Naive B cell (primary cell): ENCODE measurements around the gene LAT. TPM values are rescaled to one million over a fixed set of nuclear protein-coding genes. Genes with fewer than 3 reads are reported as not detected.
"Not testable (repeated sequence)": the region's sequence is repeated elsewhere in the genome, so short reads cannot be mapped to it uniquely, and the experiment has no call there.

Experiments used
- ATAC-seq, 2 donors: fragments of 150-1000 bp; cut with Tn5 transposase; 2 replicates each; pipeline ENCODE4 v1.10.0; 2021; ENCODE audit warnings: low read depth in 2 of 2, mild to moderate bottlenecking in 2 of 2, moderate library complexity in 2 of 2
- DNase-seq: peaks from one replicate; pipeline ENCODE4 v3.0.0; 2022
- H3K27ac Mint-ChIP-seq, 6 donors: one replicate each; pipeline ENCODE4 v1.8.0; 2020 to 2022; ENCODE audit warnings: mild to moderate bottlenecking in 6 of 6, mixed read lengths in 6 of 6, moderate library complexity in 5 of 6, inconsistent platforms in 2 of 6
- H3K27me3 Mint-ChIP-seq, 3 donors: one replicate each; pipeline ENCODE4 v1.8.0; 2021 to 2022; ENCODE audit warnings: mixed read lengths in 3 of 3, mild to moderate bottlenecking in 1 of 3
- H3K36me3 Mint-ChIP-seq, 2 donors: one replicate each; pipeline ENCODE4 v1.8.0; 2020 to 2022; ENCODE audit warnings: mixed read lengths in 2 of 2, inconsistent platforms in 1 of 2, mild to moderate bottlenecking in 1 of 2
- H3K4me1 Mint-ChIP-seq, 3 donors: one replicate each; pipeline ENCODE4 v1.8.0; 2020 to 2022; ENCODE audit warnings: mixed read lengths in 3 of 3, inconsistent platforms in 1 of 3, mild to moderate bottlenecking in 1 of 3, moderate library complexity in 1 of 3
- H3K4me3 Mint-ChIP-seq, 8 donors: one replicate each; pipeline ENCODE4 v1.8.0; 2020 to 2022; ENCODE audit warnings: mild to moderate bottlenecking in 8 of 8, mixed read lengths in 8 of 8, moderate library complexity in 8 of 8, inconsistent platforms in 2 of 8
- H3K9me3 Mint-ChIP-seq, 7 donors: one replicate each; pipeline ENCODE4 v1.8.0; 2020 to 2022; ENCODE audit warnings: mixed read lengths in 7 of 7, mild to moderate bottlenecking in 5 of 7, inconsistent platforms in 2 of 7, moderate library complexity in 1 of 7
- polyA plus RNA-seq, 6 donors: library from polyadenylated mRNA; unstranded; fragments of 300-500 nt; fragmentation: Illumina TruSeq; gene quantifications; one replicate each; pipeline ENCODE4 v1.2.3, GENCODE V29; 2021; ENCODE audit warnings: low read depth in 6 of 6

The LAT gene
- polyA plus RNA-seq, 6 donors from 2014 or later, result 0.29 to 3.7 (median 1.6) TPM

DNA sequence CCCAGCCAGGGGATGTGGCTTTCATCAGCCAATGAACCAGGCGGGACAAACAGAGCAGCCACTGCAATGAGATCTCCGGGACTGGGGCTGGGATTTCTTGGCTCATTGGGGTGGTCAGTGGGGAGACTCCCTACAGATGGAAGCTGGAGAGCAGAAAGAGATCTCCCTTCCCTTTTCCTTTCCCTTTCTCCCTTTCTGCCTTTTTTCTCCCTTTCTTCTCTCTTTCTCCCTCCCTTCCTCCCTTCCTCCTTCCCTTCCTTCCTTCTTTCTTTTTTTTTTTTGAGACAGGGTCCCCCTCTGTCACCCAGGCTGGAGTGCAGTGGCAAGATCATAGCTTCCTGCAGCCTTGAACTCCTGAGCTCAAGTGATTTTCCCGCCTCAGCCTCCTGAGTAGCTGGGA, 14.0 kb downstream of the LAT start:
- peak overlapping the region in 2 of 6 donors; percentile 33 to 87 for H3K27ac Mint-ChIP-seq
- peak overlapping the region in 1 of 8 donors; percentile 65 for H3K4me3 Mint-ChIP-seq
- ATAC-seq, result no peak
- H3K9me3 Mint-ChIP-seq, result no peaks in the 10 kb centered on the region
- DNase-seq, result no peak
- no peaks in the 10 kb centered on the region for H3K36me3 Mint-ChIP-seq
- H3K27me3 Mint-ChIP-seq, result peaks cover 3 to 10% (median 7%) of the 10 kb centered on the region in 3 donors
- peaks cover 10 to 15% (median 14%) of the 10 kb centered on the region in 3 donors for H3K4me1 Mint-ChIP-seq

DNA sequence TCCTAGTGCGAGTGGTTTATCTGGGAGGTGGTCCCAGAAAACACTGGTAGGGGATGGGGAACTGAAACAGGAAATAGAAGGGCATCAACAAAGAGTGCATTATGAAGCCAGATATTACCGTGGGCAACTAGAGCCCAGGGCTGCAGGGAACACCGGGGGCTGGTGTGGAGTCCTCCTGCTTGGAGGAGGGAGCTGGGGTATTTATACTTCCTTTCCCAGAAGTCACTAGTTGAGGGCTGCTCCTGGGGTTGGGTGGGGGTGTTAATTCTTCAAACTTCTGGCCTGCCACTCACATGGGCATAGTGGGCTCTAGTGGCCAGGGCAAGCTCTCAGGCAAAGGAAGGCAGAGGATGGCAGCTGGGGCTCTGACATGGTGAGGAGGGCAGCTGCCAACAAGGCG, 14.7 kb downstream of the LAT start:
- Mint-ChIP-seq H3K27me3 (peaks cover 4 to 12% (median 8%) of the 10 kb centered on the region in 3 donors), H3K4me3 (peak overlapping the region in 2 of 8 donors; percentile 4 to 22), H3K27ac (peak overlapping the region in 5 of 6 donors; percentile 33 to 91 (median 79)), H3K4me1 (peaks cover 10 to 15% (median 14%) of the 10 kb centered on the region in 3 donors), H3K9me3 (no peaks in the 10 kb centered on the region), H3K36me3 (no peaks in the 10 kb centered on the region)
- DNase-seq (no peak), ATAC-seq (peak in 1 of 2 donors; percentile 44)

DNA sequence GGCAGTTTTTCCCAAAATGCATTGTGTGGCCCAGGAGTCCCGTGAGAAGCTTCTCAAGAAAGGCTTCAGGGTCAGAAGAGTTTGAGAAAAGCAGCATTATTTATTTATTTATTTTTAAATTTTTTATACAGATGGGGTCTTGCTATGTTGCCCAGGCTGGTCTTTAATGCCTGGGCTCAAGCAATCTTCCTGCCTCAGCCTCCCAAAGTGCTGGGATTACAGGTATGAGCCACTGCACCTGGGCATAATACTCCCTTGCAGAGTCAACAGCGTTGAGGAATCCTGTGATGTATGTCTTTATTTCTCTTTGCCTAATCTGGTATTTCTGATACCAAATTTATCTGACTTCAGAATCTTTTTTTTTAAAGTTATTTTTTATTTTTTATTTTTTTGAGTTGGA, 15.2 kb downstream of the LAT start:
- Mint-ChIP-seq H3K4me1 (peaks cover 10 to 15% (median 14%) of the 10 kb centered on the region in 3 donors), H3K9me3 (no peaks in the 10 kb centered on the region), H3K27me3 (peaks cover 8 to 16% (median 13%) of the 10 kb centered on the region in 3 donors), H3K36me3 (no peaks in the 10 kb centered on the region), H3K4me3 (no peak overlapping the region), H3K27ac (no peak overlapping the region)
- ATAC-seq, result no peak
- no peak for DNase-seq

DNA sequence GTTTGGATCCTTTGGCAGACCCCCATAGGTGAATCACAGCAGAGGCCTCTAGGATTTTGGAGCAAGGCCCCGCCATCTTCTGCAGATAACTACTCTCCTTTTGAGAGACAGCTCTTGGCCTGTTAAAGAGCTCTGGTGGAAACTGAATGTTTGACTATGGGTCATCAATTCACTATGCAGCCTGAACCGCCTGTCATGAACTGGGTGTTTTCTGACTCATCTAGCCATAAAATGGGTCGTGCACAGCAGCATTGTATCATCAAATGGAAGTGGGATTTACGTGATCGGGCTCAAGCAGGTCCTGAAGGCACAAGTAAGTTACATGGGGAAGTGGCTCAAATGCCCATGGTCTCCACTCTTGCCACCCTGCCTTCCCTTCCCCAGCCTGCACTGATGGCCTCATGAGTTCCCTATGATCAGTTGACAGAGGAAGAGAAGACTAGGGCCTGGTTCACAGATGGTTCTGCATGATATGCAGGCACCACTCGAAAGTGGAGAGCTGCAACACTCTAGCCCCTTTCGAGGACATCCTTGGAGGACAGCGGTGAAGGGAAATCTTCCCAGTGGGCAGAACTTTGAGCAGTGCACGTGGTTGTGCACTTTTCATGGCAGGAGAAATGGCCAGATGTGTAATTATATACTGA, 19.8 kb downstream of the LAT start:
- H3K36me3 Mint-ChIP-seq, ATAC-seq, H3K4me1 Mint-ChIP-seq, H3K27ac Mint-ChIP-seq, DNase-seq, H3K9me3 Mint-ChIP-seq: not testable (repeated sequence)
- Mint-ChIP-seq H3K27me3 (peaks cover 20 to 48% (median 34%) of the 10 kb centered on the region in 3 donors), H3K4me3 (peak overlapping the region in 1 of 8 donors; percentile 4)

DNA sequence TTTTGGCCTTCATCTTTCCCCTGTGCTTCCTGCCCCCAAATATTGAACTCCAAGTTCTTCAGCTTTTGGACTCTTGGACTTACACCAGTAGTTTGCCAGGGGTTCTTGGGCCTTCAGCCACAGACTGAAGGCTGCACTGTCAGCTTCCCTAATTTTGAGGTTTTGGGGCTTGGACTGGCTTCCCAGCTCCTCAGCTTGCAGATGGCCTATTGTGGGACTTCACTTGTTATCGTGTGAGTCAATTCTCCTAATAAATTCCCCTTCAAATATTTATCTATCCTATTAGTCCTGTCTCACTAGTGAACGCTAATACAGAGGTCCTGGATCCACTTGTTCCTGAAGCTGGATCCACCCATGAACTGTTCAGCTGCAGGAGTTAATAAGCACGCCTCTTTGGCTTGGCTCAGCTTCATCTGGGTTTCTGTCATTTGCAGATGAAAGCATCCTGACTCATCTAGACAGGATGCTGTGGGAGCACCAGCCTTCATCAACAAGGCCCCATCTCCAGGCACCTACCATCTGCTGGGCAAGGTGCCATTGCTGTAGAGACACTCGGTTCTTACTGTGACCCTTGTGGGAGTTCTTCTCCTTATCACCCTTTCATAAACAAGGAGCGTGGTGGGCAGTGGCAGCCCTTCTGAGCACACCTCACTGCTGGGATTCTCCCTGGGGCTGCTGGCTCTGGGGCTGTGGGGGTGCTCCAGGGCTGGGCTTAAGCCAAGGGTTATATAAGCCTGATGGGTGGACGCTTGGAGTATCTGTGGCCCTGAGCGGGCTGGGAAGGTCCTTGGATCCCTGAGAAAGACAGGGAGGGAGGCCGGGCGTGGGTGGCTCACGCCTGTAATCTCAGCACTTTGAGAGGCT, 23.1 kb downstream of the LAT start:
- Mint-ChIP-seq H3K4me1 (peaks cover 0 to 5% (median 4%) of the 10 kb centered on the region in 3 donors), H3K4me3 (no peak overlapping the region), H3K27me3 (peaks cover 20 to 48% (median 27%) of the 10 kb centered on the region in 3 donors), H3K27ac (no peak overlapping the region), H3K9me3 (no peaks in the 10 kb centered on the region), H3K36me3 (no peaks in the 10 kb centered on the region)
- ATAC-seq (no peak), DNase-seq (no peak)

DNA sequence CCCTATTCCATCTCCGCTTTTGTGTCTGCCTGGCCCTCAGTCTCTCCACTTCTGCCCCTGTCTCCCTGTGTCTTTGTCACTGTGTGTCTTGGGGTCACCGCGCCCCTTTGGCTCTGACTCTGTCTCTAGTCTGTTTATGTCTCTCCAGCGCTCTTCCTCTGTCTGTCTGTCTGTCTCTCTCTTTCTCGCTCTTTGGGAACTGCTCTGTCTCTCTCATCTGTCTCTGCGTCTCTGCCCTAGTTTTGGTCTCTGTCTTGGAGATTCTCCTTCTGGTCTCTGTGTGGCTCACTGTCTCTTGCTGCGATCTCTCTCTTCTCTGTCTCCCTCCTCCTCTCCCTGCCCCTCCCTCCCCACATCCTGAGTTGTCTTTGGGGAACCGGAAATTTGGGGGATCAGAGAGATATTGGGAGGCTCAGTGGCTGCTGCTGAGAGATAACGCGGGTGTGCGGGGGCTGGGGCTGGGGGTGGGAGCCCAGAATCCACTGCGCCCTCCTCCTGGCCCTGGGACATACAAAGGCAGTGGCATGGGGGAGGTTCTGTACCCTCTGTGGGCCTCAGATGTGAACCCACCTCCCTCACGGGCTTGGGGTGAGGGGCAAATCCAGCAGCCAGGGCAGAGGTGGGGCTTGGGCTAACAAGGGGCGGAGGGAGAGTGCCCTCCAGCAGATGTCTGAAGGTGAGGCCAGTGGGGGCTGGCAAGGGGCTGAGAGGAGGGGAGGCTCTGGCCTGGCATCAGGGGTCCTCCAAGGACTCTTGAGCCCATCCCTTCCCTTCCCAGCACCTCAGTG, 24.4 kb downstream of the LAT start:
- Mint-ChIP-seq H3K9me3 (no peaks in the 10 kb centered on the region), H3K36me3 (no peaks in the 10 kb centered on the region), H3K27ac (no peak overlapping the region), H3K4me1 (peaks cover 0 to 5% (median 4%) of the 10 kb centered on the region in 3 donors), H3K4me3 (no peak overlapping the region), H3K27me3 (peaks cover 20 to 45% (median 27%) of the 10 kb centered on the region in 3 donors)
- DNase-seq (no peak), ATAC-seq (no peak)

DNA sequence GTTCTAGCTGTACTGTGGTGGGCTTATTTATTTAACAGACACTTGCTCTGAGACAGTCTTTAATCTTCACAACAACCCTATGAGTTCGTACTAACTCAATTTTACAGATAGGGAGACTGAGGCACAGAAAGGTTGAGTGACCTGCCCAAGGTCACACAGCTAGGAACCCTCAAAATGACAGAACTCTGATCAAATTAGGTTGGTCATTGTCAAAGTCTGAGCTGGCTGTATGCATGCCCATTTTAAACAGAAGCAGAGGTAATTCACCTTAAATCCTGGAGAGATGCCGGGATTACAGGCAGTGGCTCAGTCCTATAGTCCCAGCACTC, 24.9 kb downstream of the LAT start:
- no peaks in the 10 kb centered on the region for H3K36me3 Mint-ChIP-seq
- DNase-seq, result no peak
- H3K9me3 Mint-ChIP-seq, result peaks cover 0 to 3% (median 0%) of the 10 kb centered on the region in 7 donors
- H3K4me1 Mint-ChIP-seq, result peaks cover 0 to 5% (median 4%) of the 10 kb centered on the region in 3 donors
- no peak for ATAC-seq
- peaks cover 17 to 40% (median 23%) of the 10 kb centered on the region in 3 donors for H3K27me3 Mint-ChIP-seq
- no peak overlapping the region for H3K27ac Mint-ChIP-seq
- H3K4me3 Mint-ChIP-seq, result no peak overlapping the region

DNA sequence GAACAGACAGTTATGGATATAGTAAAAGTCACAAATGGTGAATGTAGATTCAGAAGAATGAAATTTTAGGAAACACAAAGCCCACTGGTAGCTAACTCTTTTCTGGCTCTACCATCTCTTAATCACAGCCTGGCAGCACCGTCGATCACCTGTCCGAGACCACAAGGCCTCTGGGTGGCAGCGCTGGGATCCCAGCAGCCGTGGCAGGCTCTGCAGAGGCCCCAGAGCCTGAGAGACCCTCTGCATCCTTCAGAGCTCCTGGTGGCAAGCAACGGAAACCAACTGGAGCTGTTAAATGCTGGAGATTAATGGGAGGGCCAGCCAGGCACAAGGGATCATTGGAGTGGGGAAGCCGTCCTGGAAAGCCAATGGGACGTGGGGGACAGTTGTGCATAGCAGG, 26.3 kb downstream of the LAT start:
- H3K27ac Mint-ChIP-seq, result peak overlapping the region in 1 of 6 donors; percentile 21
- H3K4me1 Mint-ChIP-seq, result peaks cover 0 to 5% (median 4%) of the 10 kb centered on the region in 3 donors
- peaks cover 0 to 3% (median 0%) of the 10 kb centered on the region in 7 donors for H3K9me3 Mint-ChIP-seq
- no peaks in the 10 kb centered on the region for H3K36me3 Mint-ChIP-seq
- H3K27me3 Mint-ChIP-seq, result peaks cover 12 to 28% (median 13%) of the 10 kb centered on the region in 3 donors
- H3K4me3 Mint-ChIP-seq, result no peak overlapping the region
- ATAC-seq, result no peak
- DNase-seq, result no peak

DNA sequence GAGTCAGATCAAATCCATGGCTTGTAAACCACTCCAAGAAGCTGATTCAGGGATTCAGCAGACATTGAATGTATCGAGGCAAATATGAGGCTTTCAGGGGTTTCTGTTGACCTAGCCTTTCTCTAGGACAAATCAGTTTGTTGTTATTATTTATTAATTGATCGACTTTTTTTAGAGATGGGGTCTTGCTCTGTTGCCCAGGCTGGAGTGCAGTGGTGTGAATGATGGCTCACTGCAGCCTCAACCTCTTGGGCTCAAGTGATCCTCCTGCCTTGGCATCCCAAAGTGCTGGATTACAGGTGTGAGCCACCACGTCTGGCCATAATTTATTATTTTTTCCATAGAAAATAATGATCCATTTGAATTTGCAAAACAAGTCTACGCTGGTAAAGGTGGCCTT, 27.0 kb downstream of the LAT start:
- DNase-seq (no peak), ATAC-seq (no peak)
- Mint-ChIP-seq H3K4me3 (peak overlapping the region in 1 of 8 donors; percentile 22), H3K27me3 (peaks cover 10 to 24% (median 12%) of the 10 kb centered on the region in 3 donors), H3K27ac (no peak overlapping the region), H3K4me1 (peaks cover 0 to 5% (median 4%) of the 10 kb centered on the region in 3 donors), H3K36me3 (no peaks in the 10 kb centered on the region), H3K9me3 (peaks cover 0 to 3% (median 0%) of the 10 kb centered on the region in 7 donors)

DNA sequence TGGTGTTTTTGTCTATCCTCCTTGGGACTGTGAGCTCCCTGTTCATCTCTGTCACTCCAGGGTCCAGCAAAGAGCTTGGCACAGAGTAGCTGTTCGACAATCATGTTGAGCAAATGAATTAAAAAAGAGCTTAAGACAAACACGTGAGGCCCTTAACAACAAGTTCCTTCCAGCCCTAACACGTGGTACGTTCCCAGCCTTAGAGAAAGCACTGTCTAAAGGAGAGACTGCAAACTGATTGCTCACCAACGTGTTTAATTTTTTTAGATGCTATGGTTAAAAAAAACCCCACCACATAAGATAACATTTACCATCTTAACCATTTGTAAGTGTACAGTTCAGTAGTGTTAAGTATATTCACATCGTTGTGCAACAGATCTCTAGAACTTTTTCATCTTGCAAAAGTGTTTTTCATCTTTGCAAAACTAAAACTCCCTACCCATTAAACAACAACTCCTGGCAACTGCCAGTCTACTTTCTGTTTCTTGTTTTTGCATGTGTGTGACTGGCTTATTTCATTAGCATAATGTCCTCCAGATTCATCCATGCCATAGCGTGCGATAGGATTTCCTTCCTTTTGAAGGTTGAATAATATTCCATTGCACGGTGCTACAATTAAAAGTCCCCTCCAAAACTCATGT, 28.2 kb downstream of the LAT start:
- peaks cover 0 to 3% (median 0%) of the 10 kb centered on the region in 7 donors for H3K9me3 Mint-ChIP-seq
- ATAC-seq (no peak), DNase-seq (no peak)
- no peaks in the 10 kb centered on the region for H3K36me3 Mint-ChIP-seq
- peak overlapping the region in 1 of 6 donors; percentile 84 for H3K27ac Mint-ChIP-seq
- no peak overlapping the region for H3K4me3 Mint-ChIP-seq
- peaks cover 0 to 5% (median 4%) of the 10 kb centered on the region in 3 donors for H3K4me1 Mint-ChIP-seq
- H3K27me3 Mint-ChIP-seq, result peaks cover 8 to 22% (median 10%) of the 10 kb centered on the region in 3 donors

DNA sequence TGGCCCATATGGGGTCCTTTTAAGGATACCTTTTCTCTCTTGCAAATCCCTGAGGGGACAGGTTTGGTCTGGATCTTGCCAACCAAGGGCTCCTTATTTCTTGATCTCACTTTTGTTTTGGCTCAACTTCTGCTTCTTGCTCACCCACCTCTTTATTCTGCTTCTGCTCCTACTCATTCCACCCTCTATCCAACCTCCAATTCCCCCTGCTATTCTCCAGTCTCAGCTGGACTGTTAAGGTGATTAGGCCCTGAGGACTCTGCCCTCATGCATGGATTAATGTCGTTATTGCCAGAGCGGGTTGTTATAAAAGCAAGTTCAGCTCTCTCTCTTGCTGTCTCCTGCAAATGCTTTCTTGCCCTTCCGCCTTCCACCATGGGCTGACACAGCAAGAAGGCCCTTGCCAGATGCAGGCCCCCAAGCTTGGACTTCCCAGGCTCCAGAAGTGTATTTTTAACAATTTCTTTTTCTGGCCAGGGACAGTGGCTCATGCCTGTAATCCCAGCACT, 29.8 kb downstream of the LAT start:
- Mint-ChIP-seq H3K27ac (no peak overlapping the region), H3K4me1 (no peaks in the 10 kb centered on the region), H3K4me3 (no peak overlapping the region), H3K9me3 (peaks cover 0 to 3% (median 0%) of the 10 kb centered on the region in 7 donors), H3K27me3 (peaks cover 0 to 11% (median 0%) of the 10 kb centered on the region in 3 donors), H3K36me3 (no peaks in the 10 kb centered on the region)
- no peak for ATAC-seq
- no peak for DNase-seq

DNA sequence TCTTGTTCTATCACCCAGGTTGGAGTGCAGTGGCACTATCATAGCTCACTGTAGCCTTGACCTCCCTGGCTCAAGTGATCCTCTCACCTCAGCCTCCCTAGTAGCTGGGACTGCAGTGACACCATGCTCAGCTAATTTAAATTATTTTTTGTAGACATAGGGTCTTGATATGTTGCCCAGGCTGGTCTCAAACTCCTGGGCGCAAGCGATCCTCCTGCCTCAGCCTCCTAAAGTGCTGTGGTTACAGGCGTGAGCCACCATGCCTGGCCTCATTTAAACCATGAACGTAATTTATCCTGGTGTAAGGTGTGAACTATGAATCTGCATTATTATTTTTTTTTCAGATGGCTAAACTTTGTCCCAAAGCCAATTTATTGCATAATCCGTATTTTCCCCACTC, 37.3 kb downstream of the LAT start:
- Mint-ChIP-seq H3K4me1 (no peaks in the 10 kb centered on the region), H3K9me3 (no peaks in the 10 kb centered on the region)

More for the DNA sequence above, 37.3 kb downstream of the LAT start:
- Mint-ChIP-seq H3K4me3 (no peak overlapping the region), H3K36me3 (no peaks in the 10 kb centered on the region), H3K27ac (no peak overlapping the region), H3K27me3 (peaks cover 9 to 14% (median 12%) of the 10 kb centered on the region in 3 donors)
- ATAC-seq (no peak), DNase-seq (no peak)
